ENCODE measurements around the gene KRTAP4-3.

GRCh38 chr17:41184480-41184961 lies 16.5 kb upstream of the KRTAP4-3 start, which contains the start of gene KRTAP4-1:
- no peak for TF ChIP-seq POLR2A (IDR thresholded peaks at IDR 0.05)
- no peak for TF ChIP-seq CTCF (IDR thresholded peaks at IDR 0.05)
- TF ChIP-seq POLR2AphosphoS5 (IDR thresholded peaks at IDR 0.05; ENCODE audit: insufficient read depth in 1 of 2, low read depth in 1 of 2) = no peak

All from vagina (tissue), 2 donors.